Measurements from ENCODE around the gene TMEM151B. TPM values are rescaled to one million over a fixed set of nuclear protein-coding genes. Genes with fewer than 3 reads are reported as not detected.

TMEM151B gene
- total RNA-seq, 1 donor from 2014 or later, result 0.07 TPM

- no peak for DNase-seq (ENCODE audit: low read depth, low spot score)
Observed at GRCh38 chr6:44278774-44279697, 8.8 kb downstream of the TMEM151B start.

- DNase-seq (ENCODE audit: low read depth, low spot score), result no peak
Observed at GRCh38 chr6:44284121-44284520, 13.9 kb downstream of the TMEM151B start.

DNA sequence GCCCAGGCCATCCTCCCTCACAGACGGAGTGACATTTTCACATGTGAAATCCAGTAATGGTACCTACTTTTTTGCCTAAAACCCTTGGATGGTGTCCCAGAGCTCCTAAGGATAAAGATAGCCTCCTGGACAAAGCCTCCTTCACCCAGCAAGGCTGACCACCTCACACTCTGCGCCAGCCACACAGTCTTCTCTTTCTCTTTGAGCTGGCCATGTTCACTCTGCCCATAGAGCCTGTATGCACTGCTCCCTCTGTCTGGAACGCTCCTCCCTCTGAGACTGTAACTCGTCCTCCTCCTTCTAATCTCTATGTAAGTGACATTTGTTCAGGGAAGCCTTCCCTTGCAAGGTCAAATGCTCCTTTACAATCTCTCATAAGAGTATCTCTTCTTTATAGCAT, 14.6 kb downstream of the TMEM151B start:
- DNase-seq (ENCODE audit: low read depth, low spot score), result no peak

DNA sequence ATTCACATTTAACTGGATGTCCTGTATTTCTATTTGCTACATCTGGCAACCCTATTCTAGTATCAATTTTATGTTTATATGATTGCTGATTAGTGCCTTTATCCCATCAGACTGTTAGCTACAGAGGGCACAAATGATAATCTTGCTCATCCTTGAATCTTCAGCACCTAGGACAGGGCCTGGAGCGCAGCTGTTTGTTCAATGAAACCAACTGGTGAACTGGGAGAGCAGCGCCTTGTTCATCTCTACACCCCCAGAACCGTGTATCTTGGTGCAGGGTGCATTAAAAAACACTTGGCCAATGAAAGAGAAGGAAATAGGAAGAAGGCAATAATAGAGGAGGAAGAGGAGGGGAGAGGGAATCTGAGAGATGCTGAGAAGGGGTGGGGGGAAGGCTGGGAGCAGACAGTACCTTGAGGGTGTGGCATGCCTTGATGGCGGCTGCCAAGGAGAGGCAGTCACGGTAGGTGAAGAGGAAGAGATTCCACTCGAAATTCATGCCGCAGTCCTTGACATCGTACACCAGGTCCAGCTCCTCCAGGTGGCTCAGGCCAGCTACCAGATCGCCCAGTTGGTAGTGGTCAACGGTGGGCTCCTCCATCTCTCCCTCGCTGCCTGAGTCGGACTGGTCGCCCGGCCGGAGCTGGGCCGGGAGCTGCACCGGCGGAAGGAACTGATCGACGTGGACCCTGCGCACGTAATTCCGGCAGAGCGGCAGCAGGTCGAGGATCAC, 15.5 kb downstream of the TMEM151B start:
- no peak for DNase-seq (ENCODE audit: low read depth, low spot score)

GRCh38 chr6:44286285-44286565, 16.0 kb downstream of the TMEM151B start:
- no peak for DNase-seq (ENCODE audit: low read depth, low spot score)

GRCh38 chr6:44286747-44287146, 16.5 kb downstream of the TMEM151B start:
- DNase-seq (ENCODE audit: low read depth, low spot score), result no peak

- no peak for DNase-seq (ENCODE audit: low read depth, low spot score)
Observed at GRCh38 chr6:44289726-44290260, 19.5 kb downstream of the TMEM151B start.

- DNase-seq (ENCODE audit: low read depth, low spot score), result no peak
Observed at GRCh38 chr6:44291841-44292240, 21.6 kb downstream of the TMEM151B start.

DNA sequence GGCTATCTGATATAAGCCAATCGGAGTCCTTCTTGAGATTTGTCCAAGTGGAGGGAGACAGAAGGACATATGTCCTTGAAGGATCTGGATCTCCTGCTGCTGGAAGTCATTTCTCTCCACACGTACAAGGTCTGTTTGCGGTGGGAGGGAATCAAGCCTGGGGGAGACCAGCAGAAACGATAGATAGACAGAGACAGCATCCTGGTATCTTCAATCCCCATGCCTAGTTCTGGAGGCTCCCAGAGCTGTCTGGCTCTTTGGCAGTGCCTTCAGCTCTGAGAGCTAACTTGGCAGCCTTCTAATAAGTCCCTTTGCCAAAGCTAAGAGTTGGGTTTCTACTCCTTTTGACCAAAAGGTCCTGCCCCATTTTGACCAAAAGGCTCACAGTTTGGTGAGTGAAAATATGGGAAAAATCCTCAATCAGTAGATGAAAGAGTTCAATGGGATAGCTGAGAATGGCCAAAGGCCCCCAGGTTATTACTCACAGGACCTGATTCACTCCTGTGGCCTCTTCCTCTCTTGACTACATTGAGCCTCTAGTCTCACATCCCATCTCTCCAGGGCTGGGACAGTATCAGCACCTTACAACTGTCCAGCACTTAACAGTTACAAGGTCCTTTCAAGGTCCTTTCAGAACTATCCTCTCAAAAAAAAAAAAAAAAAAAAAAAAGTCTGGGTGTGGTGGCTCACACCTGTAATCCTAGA, 22.6 kb downstream of the TMEM151B start:
- DNase-seq (ENCODE audit: low read depth, low spot score), result no peak

GRCh38 chr6:44294832-44295791, 24.9 kb downstream of the TMEM151B start:
- DNase-seq (ENCODE audit: low read depth, low spot score), result no peak

DNA sequence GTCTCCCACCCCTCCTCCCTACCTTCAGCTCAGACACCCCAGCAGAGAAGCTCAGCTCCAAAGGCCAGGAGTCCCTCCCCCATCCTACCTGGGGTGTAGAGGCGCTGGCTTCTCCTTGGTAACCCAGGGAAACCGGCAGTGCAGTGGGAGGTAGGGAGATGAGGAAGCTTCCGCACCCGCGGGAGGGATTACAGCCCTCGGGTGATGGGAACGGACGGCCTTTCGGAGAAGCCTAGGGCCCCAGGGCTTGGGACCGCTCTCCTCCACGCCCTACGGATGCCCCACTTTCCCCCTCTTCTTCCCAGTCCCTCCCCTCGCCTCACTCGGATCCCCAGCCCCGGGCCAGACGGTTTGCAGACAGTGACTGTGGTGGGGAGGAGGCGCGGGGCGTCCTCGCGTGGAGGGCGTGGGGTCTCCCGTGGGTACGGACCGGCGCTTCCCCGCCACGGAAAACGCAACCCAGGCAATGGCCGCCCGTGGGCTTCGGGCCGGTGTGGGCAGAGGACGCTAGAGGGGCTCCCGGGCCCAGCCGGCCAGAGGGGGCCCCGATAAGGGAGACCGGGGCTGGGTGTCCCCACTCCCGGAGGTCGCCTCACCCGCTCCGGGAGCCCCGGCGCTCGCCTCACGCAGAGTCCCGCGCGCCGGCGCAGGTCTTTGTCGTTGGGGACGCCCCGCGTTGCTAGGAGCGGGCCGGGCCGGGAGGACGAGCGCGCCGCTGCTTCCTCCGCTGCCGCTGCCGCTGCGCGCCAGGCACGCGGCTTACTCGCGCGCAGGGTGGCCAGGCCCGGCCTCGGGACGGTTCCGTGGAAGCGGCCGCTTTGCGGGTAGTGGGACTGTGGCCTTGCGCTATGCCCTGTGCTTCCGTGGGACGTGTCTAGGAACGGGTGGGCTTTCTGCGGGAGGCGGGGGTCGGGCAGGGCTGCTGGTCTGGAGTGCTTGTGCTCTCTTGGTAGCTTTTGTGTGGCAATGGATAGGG, 27.1 kb downstream of the TMEM151B start:
- DNase-seq (ENCODE audit: low read depth, low spot score), result no peak

- no peak for DNase-seq (ENCODE audit: low read depth, low spot score)
Observed at GRCh38 chr6:44298055-44298803, 28.0 kb downstream of the TMEM151B start.

DNA sequence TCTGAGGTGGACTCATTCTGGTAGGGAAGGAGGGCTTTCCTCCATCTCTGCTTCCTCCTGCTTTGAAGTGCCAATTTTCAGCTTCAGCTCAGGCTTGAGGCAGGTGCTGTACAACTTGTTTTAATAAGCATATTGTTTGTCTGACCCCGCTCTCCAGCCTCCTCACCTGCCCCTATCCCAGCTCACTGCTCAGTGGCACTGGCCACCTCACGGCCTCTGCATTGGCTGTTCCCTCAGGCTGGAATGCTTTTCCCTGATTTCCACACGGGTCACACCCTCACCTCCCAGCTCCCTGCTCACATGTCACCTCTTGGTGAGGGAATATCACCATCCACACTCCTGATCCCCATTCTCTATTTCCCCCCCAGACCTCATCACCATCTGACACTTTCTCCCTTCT, 28.6 kb downstream of the TMEM151B start:
- DNase-seq (ENCODE audit: low read depth, low spot score), result no peak

DNA sequence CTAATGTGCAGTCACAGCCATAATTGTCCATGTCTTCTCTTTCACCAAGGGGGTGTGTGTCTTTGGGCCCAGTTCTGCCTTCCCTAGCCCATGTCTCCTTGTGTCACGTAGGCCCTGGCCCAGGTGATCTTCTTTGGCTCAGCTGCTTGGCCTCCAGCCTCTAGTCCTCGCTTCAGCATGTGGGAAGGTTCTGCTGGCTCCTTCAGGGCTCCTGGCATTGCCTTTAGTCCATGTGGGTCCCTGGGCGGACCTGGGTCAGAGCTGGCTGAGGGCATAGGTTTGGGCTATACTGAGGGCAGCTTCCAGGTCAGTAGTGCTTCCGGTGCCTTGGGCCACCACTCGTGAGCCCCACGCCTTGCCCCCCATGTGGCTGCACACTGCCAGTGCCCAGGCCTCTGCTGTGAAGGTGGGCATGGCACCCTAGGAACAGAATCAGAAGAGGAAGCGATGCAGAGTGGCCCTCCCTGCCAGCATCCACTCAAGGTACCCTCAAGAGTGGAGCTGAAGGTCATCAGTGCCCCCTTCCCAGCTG, 30.1 kb downstream of the TMEM151B start:
- DNase-seq (ENCODE audit: low read depth, low spot score), result no peak

DNA sequence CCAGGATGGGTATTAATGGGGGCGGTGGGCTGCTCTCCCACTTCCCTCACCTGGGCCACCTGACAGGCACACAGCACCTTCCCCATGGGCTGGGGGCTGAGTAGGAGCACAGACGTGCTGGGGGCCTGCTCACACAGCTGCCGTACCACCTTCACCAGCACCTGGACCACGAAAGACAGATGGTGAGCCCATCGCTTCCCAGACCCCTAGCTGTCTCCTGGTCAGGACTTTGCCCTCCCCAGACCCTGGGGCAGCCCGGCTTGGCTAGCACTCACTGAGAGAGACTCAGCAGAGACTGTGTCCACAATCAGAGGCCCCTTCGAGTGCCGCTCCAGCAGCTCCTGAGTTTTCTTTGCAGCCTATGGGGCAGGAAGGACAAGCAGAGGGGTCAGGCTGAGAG, 30.9 kb downstream of the TMEM151B start:
- no peak for DNase-seq (ENCODE audit: low read depth, low spot score)

DNA sequence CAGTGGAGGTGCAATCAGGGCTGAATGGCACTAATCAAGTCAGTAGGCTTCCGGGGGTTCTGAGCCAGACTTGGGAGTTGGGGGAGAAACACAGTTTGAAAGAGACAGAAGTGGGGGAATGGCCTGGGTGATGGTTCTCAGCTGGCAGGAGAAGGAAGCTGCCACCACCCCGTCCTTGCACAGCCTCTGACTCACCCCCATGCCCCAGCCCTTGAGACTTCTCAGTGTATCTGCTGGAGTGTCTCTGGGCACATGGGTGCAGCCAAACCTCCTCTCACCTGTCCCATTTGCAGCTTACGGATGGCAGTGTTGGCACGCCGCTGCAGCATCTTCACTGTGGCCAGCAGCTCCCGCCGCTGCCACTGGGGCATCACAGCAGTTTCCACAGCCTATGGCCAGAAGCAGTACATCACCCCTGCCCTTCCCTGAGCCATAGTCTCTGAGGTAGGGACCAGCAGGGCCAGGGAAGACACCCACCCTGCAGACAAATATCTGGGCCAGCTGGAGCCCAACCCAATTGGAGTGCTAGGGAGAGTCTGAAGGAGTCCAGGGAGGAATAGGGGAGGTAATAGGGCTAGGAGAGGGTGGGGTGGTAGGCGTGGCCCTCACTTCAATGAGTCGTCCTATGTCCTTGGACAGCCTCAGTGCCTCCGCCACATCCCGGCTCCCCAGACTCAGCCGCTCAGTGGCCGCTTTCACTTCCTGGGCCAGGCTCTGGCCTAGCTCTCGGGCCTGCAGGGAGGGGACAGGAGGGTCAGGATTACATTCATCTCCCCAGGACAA, 31.7 kb downstream of the TMEM151B start:
- DNase-seq (ENCODE audit: low read depth, low spot score), result no peak

DNA sequence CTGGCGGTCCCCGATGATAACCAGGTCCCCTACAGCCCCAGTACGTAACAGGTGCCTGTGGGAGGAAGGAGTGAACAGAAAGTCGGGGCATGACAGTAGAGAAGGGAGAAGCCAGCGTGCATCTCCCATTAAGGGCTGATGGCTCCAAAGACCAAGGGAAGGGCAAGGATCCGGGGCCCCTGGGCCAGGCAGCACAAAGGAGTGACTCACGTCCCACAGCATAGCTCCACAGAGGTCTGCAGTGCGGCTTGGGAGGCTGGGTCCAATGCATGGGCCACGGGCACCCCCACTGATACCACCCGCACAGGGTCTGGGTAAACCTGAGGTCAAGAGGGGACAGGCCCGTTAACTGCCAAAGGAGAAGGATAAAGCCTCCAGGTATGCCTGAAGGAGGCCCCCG, 32.6 kb downstream of the TMEM151B start:
- no peak for DNase-seq (ENCODE audit: low read depth, low spot score)

- no peak for DNase-seq (ENCODE audit: low read depth, low spot score)
Observed at GRCh38 chr6:44303842-44304241, 33.6 kb downstream of the TMEM151B start.

Data from pulmonary artery endothelial cell (primary cell).